Liver (tissue), 9 donors: ENCODE measurements around the gene ATP12A. TPM values are rescaled to one million over a fixed set of nuclear protein-coding genes. Genes with fewer than 3 reads are reported as not detected.

Source experiments
- DNase-seq: peaks from one replicate; pipeline ENCODE4 v3.0.0-alpha.2; 2017; ENCODE audit warnings: low spot score
- H3K27ac ChIP-seq, 2 donors: one replicate each; pipeline ENCODE4 v1.7.0; 2013; ENCODE audit warnings: inconsistent platforms in 2 of 2, low read length in 2 of 2, control low read depth in 1 of 2, low read depth in 1 of 2, mild to moderate bottlenecking in 1 of 2
- H3K27me3 ChIP-seq, 4 donors: one replicate each; pipeline versions ENCODE4 v1.6.1 to v1.7.0; 2013; ENCODE audit warnings: low read length in 3 of 4, inconsistent platforms in 1 of 4, mild to moderate bottlenecking in 1 of 4, moderate library complexity in 1 of 4; ENCODE audit not compliant: control insufficient read depth in 4 of 4, insufficient read depth in 4 of 4
- H3K36me3 ChIP-seq, 4 donors: one replicate each; pipeline versions ENCODE4 v1.6.1 to v1.7.0; 2013; ENCODE audit warnings: low read length in 3 of 4, mild to moderate bottlenecking in 3 of 4, low read depth in 1 of 4, moderate library complexity in 1 of 4; ENCODE audit not compliant: control insufficient read depth in 4 of 4, insufficient read depth in 3 of 4
- H3K4me1 ChIP-seq, 4 donors: one replicate each; pipeline versions ENCODE4 v1.6.1 to v1.7.0; 2013; ENCODE audit warnings: low read length in 3 of 4, mild to moderate bottlenecking in 3 of 4, moderate library complexity in 1 of 4; ENCODE audit not compliant: control insufficient read depth in 4 of 4, insufficient read depth in 4 of 4
- H3K4me3 ChIP-seq, 3 donors: one replicate each; pipeline versions ENCODE4 v1.6.1 to v1.7.0; 2013; ENCODE audit warnings: low read length in 3 of 3, control low read depth in 1 of 3, low read depth in 1 of 3, mild to moderate bottlenecking in 1 of 3
- H3K9ac ChIP-seq, 2 donors: one replicate each; pipeline ENCODE4 v1.7.0; 2013; ENCODE audit warnings: low read length in 2 of 2, mild to moderate bottlenecking in 2 of 2, moderate library complexity in 2 of 2, control low read depth in 1 of 2, low read depth in 1 of 2
- H3K9me3 ChIP-seq, 4 donors: one replicate each; pipeline versions ENCODE4 v1.6.1 to v1.7.0; 2013; ENCODE audit warnings: low read length in 3 of 4; ENCODE audit not compliant: control insufficient read depth in 4 of 4
- ATF3 ChIP-seq: IDR thresholded peaks from 2 replicates; pipeline ENCODE4 v1.6.1; 2016; ENCODE audit warnings: antibody characterized with exemption
- EGR1 ChIP-seq, 2 donors: IDR thresholded peaks; 2 replicates each; pipeline ENCODE4 v1.6.1; 2016 to 2018; ENCODE audit warnings: antibody characterized with exemption in 2 of 2, low read depth in 2 of 2
- FOXA1 ChIP-seq: IDR thresholded peaks from 2 replicates; pipeline ENCODE4 v1.6.1; 2016; ENCODE audit warnings: antibody characterized with exemption
- FOXA2 ChIP-seq: IDR thresholded peaks from 2 replicates; pipeline ENCODE4 v1.6.1; 2016; ENCODE audit warnings: antibody characterized with exemption
- GABPA ChIP-seq, 2 donors: IDR thresholded peaks in 1 of 2; conservative IDR thresholded peaks in 1 of 2; 2 replicates each; pipeline ENCODE4 v1.6.1; 2016; ENCODE audit warnings: antibody characterized with exemption in 2 of 2, mild to moderate bottlenecking in 1 of 2, moderate library complexity in 1 of 2
- HNF4A ChIP-seq, 2 donors: conservative IDR thresholded peaks; 2 replicates each; pipeline ENCODE4 v1.6.1; 2016; ENCODE audit warnings: antibody characterized with exemption in 2 of 2, mild to moderate bottlenecking in 2 of 2
- HNF4G ChIP-seq: IDR thresholded peaks from 2 replicates; pipeline ENCODE4 v1.6.1; 2016; ENCODE audit warnings: antibody characterized with exemption
- JUND ChIP-seq, 2 donors: IDR thresholded peaks; 2 replicates each; pipeline ENCODE4 v1.6.1; 2016; ENCODE audit warnings: antibody characterized with exemption in 2 of 2
- NR2F2 ChIP-seq: IDR thresholded peaks from 2 replicates; pipeline ENCODE4 v1.6.1; 2016; ENCODE audit warnings: antibody characterized with exemption
- RAD21 ChIP-seq, 2 donors: IDR thresholded peaks; 2 replicates each; pipeline ENCODE4 v1.6.1; 2016; ENCODE audit warnings: antibody characterized with exemption in 2 of 2, mild to moderate bottlenecking in 2 of 2
- RXRA ChIP-seq, 2 donors: IDR thresholded peaks; 2 replicates each; pipeline ENCODE4 v1.6.1; 2017 to 2018; ENCODE audit warnings: antibody characterized with exemption in 2 of 2, mild to moderate bottlenecking in 1 of 2
- SP1 ChIP-seq: IDR thresholded peaks from 2 replicates; pipeline ENCODE4 v1.6.1; 2018; ENCODE audit warnings: antibody characterized with exemption, mild to moderate bottlenecking
- TAF1 ChIP-seq: conservative IDR thresholded peaks from 2 replicates; pipeline ENCODE4 v1.6.1; 2016; ENCODE audit warnings: antibody characterized with exemption, mild to moderate bottlenecking
- YY1 ChIP-seq: IDR thresholded peaks from 2 replicates; pipeline ENCODE4 v1.6.1; 2016; ENCODE audit warnings: antibody characterized with exemption, mild to moderate bottlenecking
- WGBS: extraction: QIAGEN DNeasy Blood & Tissue Kit; methylation state at CpG from one replicate; pipeline ENCODE4 v1.1.7; 2013; 5-methylcytosine and 5-hydroxymethylcytosine counted together
- polyA plus RNA-seq, 2 donors: library from polyadenylated mRNA; stranded (reverse) in 1 of 2; unstranded in 1 of 2; fragments of 200-250 nt in 1 of 2; fragments of >200 nt in 1 of 2; fragmentation: Nextera tagmentation in 1 of 2; extraction: Ambion mirVana in 1 of 2; gene quantifications; one replicate each; pipeline versions ENCODE4 v1.2.1 to v1.2.3, GENCODE V29; 2013 to 2015
- total RNA-seq, 2 donors: library from RNA; depleted of rRNA; stranded (reverse); fragments of >200 nt; gene quantifications; one replicate each; pipeline ENCODE4 v1.2.3, GENCODE V29; 2014
- TF ChIP-seq, protein P1 (sequence below): fragments of 150-350 bp; IDR thresholded peaks from 2 replicates; pipeline ENCODE4 v1.5.1; 2017; ENCODE audit warnings: improper control_type of control experiment, low read depth, low read length; ENCODE audit not compliant: missing input control
- TF ChIP-seq, protein P2 (sequence below): IDR thresholded peaks from 2 replicates; pipeline ENCODE4 v1.6.1; 2016; ENCODE audit warnings: antibody characterized with exemption, mild to moderate bottlenecking
- TF ChIP-seq, protein P3 (sequence below): IDR thresholded peaks from 2 replicates; pipeline ENCODE4 v1.6.1; 2016; ENCODE audit warnings: antibody characterized with exemption
- TF ChIP-seq, protein P4 (sequence below): IDR thresholded peaks from 2 replicates; pipeline ENCODE4 v1.6.1; 2016; ENCODE audit warnings: antibody characterized with exemption
- donor health status: healthy.
- donor health status: healthy.
- donor health status: healthy.
- donor health status: healthy.
- donor health status: healthy.

The ATP12A gene
- total and polyA plus RNA-seq, 4 donors: under 0.01 TPM; not detected in 3

GRCh38 chr13:24745516-24745860 lies 65.3 kb downstream of the ATP12A start:
- WGBS: 39% methylated on average over 24 of the region's 24 CpGs
- Histone ChIP-seq H3K9ac (no peak overlapping the region), H3K4me1 (peaks cover 11 to 21% (median 15%) of the 10 kb centered on the region in 4 donors), H3K27ac (no peak overlapping the region), H3K9me3 (no peaks in the 10 kb centered on the region), H3K27me3 (peaks cover 2 to 19% (median 6%) of the 10 kb centered on the region in 4 donors), H3K4me3 (no peak overlapping the region), H3K36me3 (no peaks in the 10 kb centered on the region)
- TF ChIP-seq NR2F2: no peak
- TF ChIP-seq, protein P1, sequence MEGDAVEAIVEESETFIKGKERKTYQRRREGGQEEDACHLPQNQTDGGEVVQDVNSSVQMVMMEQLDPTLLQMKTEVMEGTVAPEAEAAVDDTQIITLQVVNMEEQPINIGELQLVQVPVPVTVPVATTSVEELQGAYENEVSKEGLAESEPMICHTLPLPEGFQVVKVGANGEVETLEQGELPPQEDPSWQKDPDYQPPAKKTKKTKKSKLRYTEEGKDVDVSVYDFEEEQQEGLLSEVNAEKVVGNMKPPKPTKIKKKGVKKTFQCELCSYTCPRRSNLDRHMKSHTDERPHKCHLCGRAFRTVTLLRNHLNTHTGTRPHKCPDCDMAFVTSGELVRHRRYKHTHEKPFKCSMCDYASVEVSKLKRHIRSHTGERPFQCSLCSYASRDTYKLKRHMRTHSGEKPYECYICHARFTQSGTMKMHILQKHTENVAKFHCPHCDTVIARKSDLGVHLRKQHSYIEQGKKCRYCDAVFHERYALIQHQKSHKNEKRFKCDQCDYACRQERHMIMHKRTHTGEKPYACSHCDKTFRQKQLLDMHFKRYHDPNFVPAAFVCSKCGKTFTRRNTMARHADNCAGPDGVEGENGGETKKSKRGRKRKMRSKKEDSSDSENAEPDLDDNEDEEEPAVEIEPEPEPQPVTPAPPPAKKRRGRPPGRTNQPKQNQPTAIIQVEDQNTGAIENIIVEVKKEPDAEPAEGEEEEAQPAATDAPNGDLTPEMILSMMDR: no peak
- TF ChIP-seq TAF1: no peak
- TF ChIP-seq HNF4G: no peak
- TF ChIP-seq FOXA2: no peak
- no peak for TF ChIP-seq HNF4A (conservative IDR thresholded peaks at IDR 0.05)
- no peak for TF ChIP-seq YY1
- DNase-seq: no peak

- peaks cover 2 to 19% (median 8%) of the 10 kb centered on the region in 4 donors for H3K27me3 ChIP-seq
- no peak overlapping the region for H3K4me3 ChIP-seq
- WGBS: 3% methylated on average over 70 of the region's 70 CpGs
These were observed 65.8 kb downstream of the ATP12A start for GRCh38 chr13:24745861-24746617.

More at GRCh38 chr13:24745861-24746617, 65.8 kb downstream of the ATP12A start:
- H3K9ac ChIP-seq: no peak overlapping the region
- H3K27ac ChIP-seq: no peak overlapping the region
- H3K9me3 ChIP-seq: no peaks in the 10 kb centered on the region
- no peaks in the 10 kb centered on the region for H3K36me3 ChIP-seq
- DNase-seq: no peak
- H3K4me1 ChIP-seq: peaks cover 11 to 21% (median 15%) of the 10 kb centered on the region in 4 donors
- TF ChIP-seq RAD21 (IDR thresholded peaks at IDR 0.05): no peak
- TF ChIP-seq JUND (IDR thresholded peaks at IDR 0.05): no peak
- TF ChIP-seq EGR1 (IDR thresholded peaks at IDR 0.05; ENCODE audit: low read depth in 2 of 2): no peak
- no peak for TF ChIP-seq YY1
- no peak for TF ChIP-seq TAF1
- TF ChIP-seq FOXA2: no peak
- TF ChIP-seq, protein P2, sequence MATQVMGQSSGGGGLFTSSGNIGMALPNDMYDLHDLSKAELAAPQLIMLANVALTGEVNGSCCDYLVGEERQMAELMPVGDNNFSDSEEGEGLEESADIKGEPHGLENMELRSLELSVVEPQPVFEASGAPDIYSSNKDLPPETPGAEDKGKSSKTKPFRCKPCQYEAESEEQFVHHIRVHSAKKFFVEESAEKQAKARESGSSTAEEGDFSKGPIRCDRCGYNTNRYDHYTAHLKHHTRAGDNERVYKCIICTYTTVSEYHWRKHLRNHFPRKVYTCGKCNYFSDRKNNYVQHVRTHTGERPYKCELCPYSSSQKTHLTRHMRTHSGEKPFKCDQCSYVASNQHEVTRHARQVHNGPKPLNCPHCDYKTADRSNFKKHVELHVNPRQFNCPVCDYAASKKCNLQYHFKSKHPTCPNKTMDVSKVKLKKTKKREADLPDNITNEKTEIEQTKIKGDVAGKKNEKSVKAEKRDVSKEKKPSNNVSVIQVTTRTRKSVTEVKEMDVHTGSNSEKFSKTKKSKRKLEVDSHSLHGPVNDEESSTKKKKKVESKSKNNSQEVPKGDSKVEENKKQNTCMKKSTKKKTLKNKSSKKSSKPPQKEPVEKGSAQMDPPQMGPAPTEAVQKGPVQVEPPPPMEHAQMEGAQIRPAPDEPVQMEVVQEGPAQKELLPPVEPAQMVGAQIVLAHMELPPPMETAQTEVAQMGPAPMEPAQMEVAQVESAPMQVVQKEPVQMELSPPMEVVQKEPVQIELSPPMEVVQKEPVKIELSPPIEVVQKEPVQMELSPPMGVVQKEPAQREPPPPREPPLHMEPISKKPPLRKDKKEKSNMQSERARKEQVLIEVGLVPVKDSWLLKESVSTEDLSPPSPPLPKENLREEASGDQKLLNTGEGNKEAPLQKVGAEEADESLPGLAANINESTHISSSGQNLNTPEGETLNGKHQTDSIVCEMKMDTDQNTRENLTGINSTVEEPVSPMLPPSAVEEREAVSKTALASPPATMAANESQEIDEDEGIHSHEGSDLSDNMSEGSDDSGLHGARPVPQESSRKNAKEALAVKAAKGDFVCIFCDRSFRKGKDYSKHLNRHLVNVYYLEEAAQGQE: no peak
- TF ChIP-seq SP1: no peak
- TF ChIP-seq ATF3: no peak
- TF ChIP-seq, protein P3, sequence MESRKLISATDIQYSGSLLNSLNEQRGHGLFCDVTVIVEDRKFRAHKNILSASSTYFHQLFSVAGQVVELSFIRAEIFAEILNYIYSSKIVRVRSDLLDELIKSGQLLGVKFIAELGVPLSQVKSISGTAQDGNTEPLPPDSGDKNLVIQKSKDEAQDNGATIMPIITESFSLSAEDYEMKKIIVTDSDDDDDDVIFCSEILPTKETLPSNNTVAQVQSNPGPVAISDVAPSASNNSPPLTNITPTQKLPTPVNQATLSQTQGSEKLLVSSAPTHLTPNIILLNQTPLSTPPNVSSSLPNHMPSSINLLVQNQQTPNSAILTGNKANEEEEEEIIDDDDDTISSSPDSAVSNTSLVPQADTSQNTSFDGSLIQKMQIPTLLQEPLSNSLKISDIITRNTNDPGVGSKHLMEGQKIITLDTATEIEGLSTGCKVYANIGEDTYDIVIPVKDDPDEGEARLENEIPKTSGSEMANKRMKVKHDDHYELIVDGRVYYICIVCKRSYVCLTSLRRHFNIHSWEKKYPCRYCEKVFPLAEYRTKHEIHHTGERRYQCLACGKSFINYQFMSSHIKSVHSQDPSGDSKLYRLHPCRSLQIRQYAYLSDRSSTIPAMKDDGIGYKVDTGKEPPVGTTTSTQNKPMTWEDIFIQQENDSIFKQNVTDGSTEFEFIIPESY: no peak
- TF ChIP-seq, protein P4, sequence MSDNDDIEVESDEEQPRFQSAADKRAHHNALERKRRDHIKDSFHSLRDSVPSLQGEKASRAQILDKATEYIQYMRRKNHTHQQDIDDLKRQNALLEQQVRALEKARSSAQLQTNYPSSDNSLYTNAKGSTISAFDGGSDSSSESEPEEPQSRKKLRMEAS: no peak
- TF ChIP-seq HNF4G: no peak
- no peak for TF ChIP-seq NR2F2
- TF ChIP-seq RXRA (IDR thresholded peaks at IDR 0.05): no peak
- TF ChIP-seq HNF4A (conservative IDR thresholded peaks at IDR 0.05): no peak
- TF ChIP-seq GABPA (IDR thresholded peaks at IDR 0.05 in 1 of 2, conservative IDR thresholded peaks at IDR 0.05 in 1 of 2): no peak
- no peak for TF ChIP-seq FOXA1
- TF ChIP-seq, protein P1: no peak
